Measurements from ENCODE around the gene PRSS1. TPM values are rescaled to one million over a fixed set of nuclear protein-coding genes. Genes with fewer than 3 reads are reported as not detected.

Gene PRSS1
- total RNA-seq, 4 donors from 2014 or later = not detected

DNA sequence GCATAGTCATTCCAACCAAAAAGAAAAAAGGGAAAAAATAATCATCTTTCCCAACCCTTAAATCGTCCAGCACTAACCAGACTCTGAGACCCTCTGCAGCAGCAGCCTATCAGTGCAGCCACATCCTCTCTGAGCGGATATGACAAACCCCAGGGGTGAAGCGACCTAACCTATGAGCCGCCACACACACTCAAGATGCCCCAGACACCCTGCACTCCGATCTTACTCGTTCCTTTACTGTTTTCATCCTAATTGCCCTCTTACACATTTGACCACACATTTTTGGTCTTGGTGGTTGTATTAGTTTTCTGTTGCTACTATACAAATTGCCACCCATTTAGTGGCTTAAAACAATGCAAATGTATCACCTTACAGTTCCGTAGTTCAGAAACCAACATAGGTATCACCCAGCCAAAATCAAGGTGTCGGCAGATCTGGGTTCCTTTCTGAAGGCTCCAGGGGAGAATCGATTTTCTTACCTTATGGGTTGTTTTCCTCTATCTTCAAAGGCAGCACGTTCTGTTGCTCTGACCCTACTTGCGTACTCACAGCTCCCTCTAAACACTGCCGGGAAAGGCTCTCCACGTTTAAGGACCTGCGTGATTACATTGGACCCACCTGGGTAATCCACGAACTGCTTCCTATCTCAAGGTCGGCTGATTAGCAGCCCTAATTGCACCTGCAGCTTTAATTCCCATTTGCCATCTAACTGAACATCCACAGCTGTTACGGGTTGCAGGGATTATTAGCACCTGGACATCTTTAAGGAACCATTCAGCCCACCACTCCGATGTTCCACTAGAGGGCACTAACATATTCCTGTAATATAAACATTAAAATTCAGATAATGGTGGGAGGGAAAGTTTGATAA, 37.3 kb upstream of the PRSS1 start:
- H3K27me3 ChIP-seq = no peaks in the 10 kb centered on the region
- no peaks in the 10 kb centered on the region for H3K4me1 ChIP-seq
- WGBS, 2 donors = 47 to 58% methylated on average over 15 to 17 of the region's 18 CpGs
- no peaks in the 10 kb centered on the region for H3K36me3 ChIP-seq
- TF ChIP-seq, protein P1, sequence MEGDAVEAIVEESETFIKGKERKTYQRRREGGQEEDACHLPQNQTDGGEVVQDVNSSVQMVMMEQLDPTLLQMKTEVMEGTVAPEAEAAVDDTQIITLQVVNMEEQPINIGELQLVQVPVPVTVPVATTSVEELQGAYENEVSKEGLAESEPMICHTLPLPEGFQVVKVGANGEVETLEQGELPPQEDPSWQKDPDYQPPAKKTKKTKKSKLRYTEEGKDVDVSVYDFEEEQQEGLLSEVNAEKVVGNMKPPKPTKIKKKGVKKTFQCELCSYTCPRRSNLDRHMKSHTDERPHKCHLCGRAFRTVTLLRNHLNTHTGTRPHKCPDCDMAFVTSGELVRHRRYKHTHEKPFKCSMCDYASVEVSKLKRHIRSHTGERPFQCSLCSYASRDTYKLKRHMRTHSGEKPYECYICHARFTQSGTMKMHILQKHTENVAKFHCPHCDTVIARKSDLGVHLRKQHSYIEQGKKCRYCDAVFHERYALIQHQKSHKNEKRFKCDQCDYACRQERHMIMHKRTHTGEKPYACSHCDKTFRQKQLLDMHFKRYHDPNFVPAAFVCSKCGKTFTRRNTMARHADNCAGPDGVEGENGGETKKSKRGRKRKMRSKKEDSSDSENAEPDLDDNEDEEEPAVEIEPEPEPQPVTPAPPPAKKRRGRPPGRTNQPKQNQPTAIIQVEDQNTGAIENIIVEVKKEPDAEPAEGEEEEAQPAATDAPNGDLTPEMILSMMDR (IDR thresholded peaks at IDR 0.05) = peak; percentile 8 to 40 (median 32)
- TF ChIP-seq POLR2A (IDR thresholded peaks at IDR 0.05) = no peak
- intact Hi-C loops (cut with DNase I) = no loop called here
- H3K27ac ChIP-seq = no peak overlapping the region
- DNase-seq = no peak
- H3K4me3 ChIP-seq = no peak overlapping the region
- H3K9me3 ChIP-seq = no peaks in the 10 kb centered on the region

DNA sequence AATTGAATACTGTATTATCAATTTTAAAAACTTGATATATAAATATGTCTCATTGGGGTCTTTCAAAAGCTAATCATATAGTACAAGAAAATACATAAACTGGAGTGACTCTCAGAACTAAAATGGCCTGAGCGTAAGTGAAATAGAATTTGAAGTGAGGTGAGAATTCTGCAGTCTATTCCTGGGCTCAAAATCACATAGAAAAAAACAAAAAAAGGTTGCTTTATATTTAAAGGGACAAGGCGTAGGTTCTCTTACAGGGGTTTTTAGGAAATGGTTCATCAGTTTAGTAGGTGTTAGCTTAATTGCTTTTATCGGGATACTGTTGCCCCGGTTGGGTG, 36.7 kb upstream of the PRSS1 start:
- no peak overlapping the region for H3K4me3 ChIP-seq
- no peak for TF ChIP-seq POLR2A (IDR thresholded peaks at IDR 0.05)
- TF ChIP-seq, protein P1 (IDR thresholded peaks at IDR 0.05) = no peak
- H3K27me3 ChIP-seq = no peaks in the 10 kb centered on the region
- intact Hi-C loops (cut with DNase I) = no loop called here
- H3K27ac ChIP-seq = no peak overlapping the region
- WGBS, 2 donors = 73 to 74% methylated on average over 4 of the region's 4 CpGs
- no peaks in the 10 kb centered on the region for H3K9me3 ChIP-seq
- H3K4me1 ChIP-seq = no peaks in the 10 kb centered on the region
- no peak for DNase-seq
- H3K36me3 ChIP-seq = no peaks in the 10 kb centered on the region

DNA sequence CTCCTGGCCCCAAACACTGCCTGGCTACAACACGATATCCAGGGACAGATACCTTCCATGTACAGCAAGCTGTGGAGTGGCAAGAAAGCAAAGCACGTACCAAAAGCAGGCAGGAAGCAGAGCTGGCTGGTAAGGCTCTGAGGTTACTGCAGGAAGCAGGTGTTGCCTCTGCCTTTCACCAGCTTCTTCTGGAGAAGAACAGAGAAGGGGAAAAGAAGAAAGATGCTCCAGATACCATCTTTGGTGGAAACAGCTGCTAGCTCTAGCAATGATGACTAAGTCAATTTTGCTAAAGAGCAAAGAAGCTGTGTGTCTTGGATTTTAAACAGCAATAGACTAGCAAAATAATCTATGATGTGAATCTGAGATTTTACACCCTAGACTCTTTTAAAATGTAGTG, 34.9 kb upstream of the PRSS1 start:
- intact Hi-C loops (cut with DNase I) = no loop called here
- H3K27me3 ChIP-seq = no peaks in the 10 kb centered on the region
- WGBS, 2 donors = 30 to 47% methylated on average over 2 of the region's 2 CpGs

DNA sequence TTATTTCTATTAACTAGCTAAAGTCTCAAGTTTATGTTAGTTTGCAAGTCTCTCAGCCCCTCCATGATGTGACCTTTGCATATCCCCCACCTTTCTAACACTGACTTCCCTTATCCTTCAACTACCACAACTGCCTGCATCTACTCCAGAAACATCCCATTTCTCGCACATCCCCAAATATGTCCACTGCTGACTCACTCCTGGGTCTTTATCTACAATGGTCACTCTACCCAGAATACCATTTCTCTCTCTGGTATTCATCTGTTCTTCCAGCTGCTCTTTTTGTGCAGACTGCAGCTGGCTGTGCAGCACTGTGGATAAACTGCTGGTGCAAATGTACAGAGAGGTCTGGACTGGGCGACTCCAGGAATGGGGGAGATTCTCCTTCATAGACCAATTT, 32.7 kb upstream of the PRSS1 start:
- H3K9me3 ChIP-seq = no peaks in the 10 kb centered on the region
- WGBS, 2 donors = 39 to 71% methylated on average over 1 to 2 of the region's 2 CpGs
- no peaks in the 10 kb centered on the region for H3K4me1 ChIP-seq
- TF ChIP-seq POLR2A (IDR thresholded peaks at IDR 0.05) = no peak
- TF ChIP-seq, protein P1 (IDR thresholded peaks at IDR 0.05) = no peak
- DNase-seq = no peak
- H3K27ac ChIP-seq = no peak overlapping the region
- H3K27me3 ChIP-seq = no peaks in the 10 kb centered on the region
- intact Hi-C loops (cut with DNase I) = no loop called here
- no peak overlapping the region for H3K4me3 ChIP-seq
- no peaks in the 10 kb centered on the region for H3K36me3 ChIP-seq

More for the DNA sequence above, 34.9 kb upstream of the PRSS1 start:
- DNase-seq = no peak
- Histone ChIP-seq H3K4me3 (no peak overlapping the region), H3K36me3 (no peaks in the 10 kb centered on the region), H3K4me1 (no peaks in the 10 kb centered on the region), H3K27ac (no peak overlapping the region), H3K9me3 (no peaks in the 10 kb centered on the region)
- TF ChIP-seq, protein P1 (IDR thresholded peaks at IDR 0.05) = no peak
- TF ChIP-seq POLR2A (IDR thresholded peaks at IDR 0.05) = no peak

DNA sequence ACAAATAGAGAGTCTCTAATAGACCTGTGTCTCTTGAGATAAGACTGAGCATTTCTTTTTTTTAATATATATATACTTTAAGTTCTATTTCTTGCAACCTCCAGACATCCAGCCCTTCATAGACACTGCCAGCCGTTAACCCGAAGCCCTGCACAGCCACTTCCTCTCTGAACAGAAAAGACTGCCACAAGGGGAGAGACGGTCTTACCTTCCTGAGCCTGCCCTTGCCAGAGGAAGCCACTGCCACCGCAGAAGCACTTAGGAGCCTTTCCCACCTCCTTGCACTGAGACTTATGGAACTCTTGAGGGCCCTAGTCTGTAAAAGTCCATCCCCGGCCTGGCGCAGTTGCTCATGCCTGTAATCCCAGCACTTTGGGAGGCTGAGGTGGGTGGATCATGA, 31.8 kb upstream of the PRSS1 start:
- no peak overlapping the region for H3K27ac ChIP-seq
- no peaks in the 10 kb centered on the region for H3K4me1 ChIP-seq
- H3K4me3 ChIP-seq = no peak overlapping the region
- WGBS, 2 donors = 54 to 82% methylated on average over 3 to 4 of the region's 6 CpGs
- DNase-seq = no peak
- no peaks in the 10 kb centered on the region for H3K9me3 ChIP-seq
- no peaks in the 10 kb centered on the region for H3K36me3 ChIP-seq
- H3K27me3 ChIP-seq = no peaks in the 10 kb centered on the region
- no peak for TF ChIP-seq POLR2A (IDR thresholded peaks at IDR 0.05)
- TF ChIP-seq, protein P1 (IDR thresholded peaks at IDR 0.05) = no peak
- intact Hi-C loops (cut with DNase I) = no loop called here

All from esophagus squamous epithelium (tissue), 5 donors.